ENCODE results near the gene GJD4.

GRCh38 chr10:35650894-35651293 is 45.8 kb downstream of the GJD4 start:
- TF ChIP-seq CTCF (conservative IDR thresholded peaks at IDR 0.05; ENCODE audit: low read depth, low read length), result no peak
- TF ChIP-seq EZH2 (IDR thresholded peaks at IDR 0.05; ENCODE audit: low read length, unreplicated experiment), result no peak
- TF ChIP-seq EZH2phosphoT487 (IDR thresholded peaks at IDR 0.05; ENCODE audit: borderline replicate concordance, low read length), result no peak
